ENCODE data around the gene IL7R. TPM values are rescaled to one million over a fixed set of nuclear protein-coding genes. Genes with fewer than 3 reads are reported as not detected.

Gene IL7R
- total and polyA plus RNA-seq, 2 of the 13 experiments (the other 11 are each of a cell fraction or from before 2014, with no cell fraction given), result not detected

GRCh38 chr5:35833224-35833623 is 23.5 kb upstream of the IL7R start:
- no TSS peak for BruUV-seq (replicated peaks)
- no peaks in the 10 kb centered on the region for H3K36me3 ChIP-seq (replicated peaks in 1 of 2; ENCODE audit: control insufficient read depth in 1 of 2, insufficient read depth in 2 of 2, low read length in 2 of 2)
- POLR2A ChIA-PET, result no interaction called here
- H3K4me2 ChIP-seq (ENCODE audit: low read depth, low read length), result no peak overlapping the region
- no peak for DNase-seq (ENCODE audit: low spot score)
- no peak overlapping the region for H2AFZ ChIP-seq (ENCODE audit: low read length)
- ATAC-seq, result no peak
- no peak overlapping the region for H3K27ac ChIP-seq (ENCODE audit: extremely low read length, insufficient read depth, low read length)
- no peak overlapping the region for H3K4me3 ChIP-seq (replicated peaks in 1 of 3; ENCODE audit: insufficient read depth in 1 of 3, low read depth in 2 of 3, low read length in 3 of 3)
- no peak for FAIRE-seq
- in situ Hi-C loops (cut with HindIII; ENCODE audit: extremely low pct_ligation_motif_present, low pct_unique_long_range_greater_than_20kb) (no loop called here), intact Hi-C loops (cut with micrococcal nuclease; ENCODE audit: unreplicated experiment) (no loop called here)
- H3K4me1 ChIP-seq (ENCODE audit: insufficient read depth, low read length), result no peaks in the 10 kb centered on the region
- no peaks in the 10 kb centered on the region for H3K79me2 ChIP-seq (ENCODE audit: insufficient read depth, low read length)
- no peak for TF ChIP-seq ZNF792 (CRISPR knock-in tag; IDR thresholded peaks at IDR 0.05)
- no peaks in the 10 kb centered on the region; a peak in 1 of 5 replicates for H3K27me3 ChIP-seq (ENCODE audit: control insufficient read depth in 1 of 2, insufficient read depth in 2 of 2, low read length in 2 of 2)
- WGBS (ENCODE audit: low lambda C conversion rate), result 44% methylated on average over 2 of the region's 2 CpGs
- no peak overlapping the region for H3K9ac ChIP-seq (ENCODE audit: insufficient read depth, low read depth, low read length)
- CTCF ChIA-PET (ENCODE audit: low intra/inter-chr PET ratio, low total read pairs), result no interaction called here
- no peaks in the 10 kb centered on the region for H4K20me1 ChIP-seq (ENCODE audit: insufficient read depth, low read length)
- no peaks in the 10 kb centered on the region for H3K9me3 ChIP-seq (ENCODE audit: low read length)

- no peak overlapping the region for H3K9ac ChIP-seq (ENCODE audit: insufficient read depth, low read depth, low read length)
- DNase-seq (ENCODE audit: low spot score) (no peak), ATAC-seq (no peak), FAIRE-seq (no peak)
- no peak overlapping the region for H3K4me2 ChIP-seq (ENCODE audit: low read depth, low read length)
- in situ Hi-C loops (cut with HindIII; ENCODE audit: extremely low pct_ligation_motif_present, low pct_unique_long_range_greater_than_20kb), result no loop called here
- H3K27me3 ChIP-seq (ENCODE audit: control insufficient read depth in 1 of 2, insufficient read depth in 2 of 2, low read length in 2 of 2), result no peaks in the 10 kb centered on the region; a peak in 1 of 5 replicates
- BruUV-seq (replicated peaks), result no TSS peak
- ChIA-PET POLR2A (no interaction called here), CTCF (ENCODE audit: low intra/inter-chr PET ratio, low total read pairs) (no interaction called here)
- no peaks in the 10 kb centered on the region for H3K4me1 ChIP-seq (ENCODE audit: insufficient read depth, low read length)
- no peak overlapping the region for H3K27ac ChIP-seq (ENCODE audit: extremely low read length, insufficient read depth, low read length)
- no peak overlapping the region for H3K4me3 ChIP-seq (replicated peaks in 1 of 3; ENCODE audit: insufficient read depth in 1 of 3, low read depth in 2 of 3, low read length in 3 of 3)
- 4% methylated on average over 7 of the region's 7 CpGs for WGBS (ENCODE audit: low lambda C conversion rate)
- no peaks in the 10 kb centered on the region for H3K9me3 ChIP-seq (ENCODE audit: low read length)
- H2AFZ ChIP-seq (ENCODE audit: low read length), result no peak overlapping the region
- TF ChIP-seq GPN1 (CRISPR knock-in tag; IDR thresholded peaks at IDR 0.05; ENCODE audit: borderline replicate concordance) (no peak), FOSL1 (CRISPR knock-in tag; IDR thresholded peaks at IDR 0.05; ENCODE audit: borderline replicate concordance) (no peak), CBFB (CRISPR knock-in tag; IDR thresholded peaks at IDR 0.05) (no peak), KDM6A (CRISPR knock-in tag; IDR thresholded peaks at IDR 0.05; ENCODE audit: low read depth) (no peak), ZNF33B (CRISPR knock-in tag; IDR thresholded peaks at IDR 0.05) (no peak), ZBTB38 (CRISPR knock-in tag; IDR thresholded peaks at IDR 0.05) (no peak), SNAPC4 (CRISPR knock-in tag; IDR thresholded peaks at IDR 0.05) (no peak), ZNF572 (CRISPR knock-in tag; IDR thresholded peaks at IDR 0.05) (no peak), MAFG (CRISPR knock-in tag; IDR thresholded peaks at IDR 0.05) (no peak)
- TF ChIP-seq, protein P1, sequence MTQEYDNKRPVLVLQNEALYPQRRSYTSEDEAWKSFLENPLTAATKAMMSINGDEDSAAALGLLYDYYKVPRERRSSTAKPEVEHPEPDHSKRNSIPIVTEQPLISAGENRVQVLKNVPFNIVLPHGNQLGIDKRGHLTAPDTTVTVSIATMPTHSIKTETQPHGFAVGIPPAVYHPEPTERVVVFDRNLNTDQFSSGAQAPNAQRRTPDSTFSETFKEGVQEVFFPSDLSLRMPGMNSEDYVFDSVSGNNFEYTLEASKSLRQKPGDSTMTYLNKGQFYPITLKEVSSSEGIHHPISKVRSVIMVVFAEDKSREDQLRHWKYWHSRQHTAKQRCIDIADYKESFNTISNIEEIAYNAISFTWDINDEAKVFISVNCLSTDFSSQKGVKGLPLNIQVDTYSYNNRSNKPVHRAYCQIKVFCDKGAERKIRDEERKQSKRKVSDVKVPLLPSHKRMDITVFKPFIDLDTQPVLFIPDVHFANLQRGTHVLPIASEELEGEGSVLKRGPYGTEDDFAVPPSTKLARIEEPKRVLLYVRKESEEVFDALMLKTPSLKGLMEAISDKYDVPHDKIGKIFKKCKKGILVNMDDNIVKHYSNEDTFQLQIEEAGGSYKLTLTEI (CRISPR knock-in tag; conservative IDR thresholded peaks at IDR 0.05), result no peak
- H4K20me1 ChIP-seq (ENCODE audit: insufficient read depth, low read length), result no peaks in the 10 kb centered on the region
- intact Hi-C loops (cut with micrococcal nuclease; ENCODE audit: unreplicated experiment), result no loop called here
- H3K79me2 ChIP-seq (ENCODE audit: insufficient read depth, low read length), result no peaks in the 10 kb centered on the region
- H3K36me3 ChIP-seq (replicated peaks in 1 of 2; ENCODE audit: control insufficient read depth in 1 of 2, insufficient read depth in 2 of 2, low read length in 2 of 2), result no peaks in the 10 kb centered on the region
Observed at GRCh38 chr5:35835796-35836742, 20.6 kb upstream of the IL7R start.

Measured in HepG2 (cell line).